ENCODE results near the gene RNF11.
"Not testable (repeated sequence)": the region's sequence is repeated elsewhere in the genome, so short reads cannot be mapped to it uniquely, and the experiment has no call there.

The RNF11 gene

GRCh38 chr1:51227231-51227960 is 8.7 kb upstream of the RNF11 start:
- not testable (repeated sequence) for DNase-seq (ENCODE audit: low read depth in 3 of 3)

GRCh38 chr1:51228471-51228870 is 7.6 kb upstream of the RNF11 start:
- DNase-seq (ENCODE audit: low read depth in 3 of 3), result not testable (repeated sequence)

GRCh38 chr1:51230501-51231078 is 5.5 kb upstream of the RNF11 start:
- DNase-seq (ENCODE audit: low read depth in 3 of 3), result no peak

DNA sequence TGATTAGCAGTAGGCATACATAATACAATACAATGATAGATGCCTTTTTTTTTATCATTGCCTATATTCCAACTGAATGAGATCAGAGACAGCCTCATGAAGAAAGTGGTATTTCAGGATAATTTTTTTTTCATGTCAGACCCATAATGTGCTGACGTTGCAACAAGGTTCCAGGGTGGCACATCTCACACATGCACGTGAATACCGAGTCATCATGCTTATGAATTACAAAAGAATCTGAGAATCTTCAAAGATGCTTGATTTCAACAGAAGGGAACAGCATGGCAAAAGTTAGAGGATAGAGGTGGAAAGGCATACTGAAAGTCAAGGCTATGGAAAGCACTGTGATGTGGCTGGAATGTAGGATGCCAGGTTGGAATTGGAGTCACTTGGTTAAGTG is 5.0 kb upstream of the RNF11 start:
- no peak for DNase-seq (ENCODE audit: low read depth in 3 of 3)

- DNase-seq (ENCODE audit: low read depth in 3 of 3), result no peak
These were observed 4.2 kb upstream of the RNF11 start for GRCh38 chr1:51231896-51232295.

DNA sequence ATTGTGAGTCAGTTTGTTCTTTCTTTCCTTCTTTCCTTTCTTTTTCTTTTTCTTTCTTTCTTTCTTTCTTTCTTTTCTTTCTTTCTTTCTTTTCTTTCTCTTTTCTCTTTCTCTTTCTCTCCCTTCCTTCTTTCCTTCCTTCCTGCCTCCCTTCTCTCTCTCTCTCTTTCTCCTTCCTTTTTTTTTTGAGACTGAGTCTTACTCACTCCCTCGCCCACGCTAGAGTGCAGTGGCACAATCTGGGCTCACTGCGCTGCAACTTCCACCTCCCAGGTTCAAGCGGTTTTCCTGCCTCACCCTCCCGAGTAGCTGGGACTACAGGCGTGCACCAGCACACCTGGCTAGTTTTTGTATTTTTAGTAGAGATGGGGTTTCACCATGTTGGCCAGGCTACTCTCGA is 1.8 kb upstream of the RNF11 start:
- not testable (repeated sequence) for DNase-seq (ENCODE audit: low read depth in 3 of 3)

DNA sequence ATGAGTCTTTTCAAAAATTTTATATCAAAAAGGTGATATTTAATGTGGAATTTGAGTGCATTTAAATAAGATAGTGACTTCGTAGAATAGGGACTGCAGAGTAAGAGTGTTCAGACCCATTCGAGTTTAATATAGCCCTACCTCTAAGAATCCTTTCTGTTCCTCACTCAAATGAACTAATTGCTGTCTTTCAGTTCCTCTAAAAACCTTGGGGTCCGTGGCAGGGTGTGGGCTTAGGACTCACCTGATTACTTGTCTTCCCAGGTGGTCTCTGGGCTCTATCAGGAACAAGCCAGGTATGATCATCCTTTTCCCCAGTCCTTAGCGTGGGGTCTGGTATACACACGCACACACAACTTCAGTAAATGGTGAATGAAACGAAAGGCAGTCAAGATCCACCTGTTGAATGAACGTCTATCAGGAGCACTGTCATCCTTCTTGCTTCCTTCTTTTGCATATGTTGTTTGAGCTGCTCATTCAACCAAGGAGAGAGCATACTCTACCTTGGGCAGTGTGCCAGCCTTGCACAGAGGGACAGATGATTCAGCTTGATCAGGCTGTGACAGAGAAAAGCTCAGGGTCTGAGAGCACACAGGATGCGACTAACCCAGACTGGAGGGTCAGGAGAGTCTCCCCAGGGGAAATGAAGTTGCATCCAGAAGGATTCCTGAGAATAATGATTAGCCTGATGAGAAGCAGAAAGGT is 1.2 kb upstream of the RNF11 start:
- peak; percentile 22 to 41 (median 23) for DNase-seq (ENCODE audit: low read depth in 3 of 3)

GRCh38 chr1:51236531-51237350 is 668 bp downstream of the RNF11 start:
- DNase-seq (ENCODE audit: low read depth in 3 of 3), result peak in 2 of 3 experiments; percentile 2 to 23

- no peak for DNase-seq (ENCODE audit: low read depth in 3 of 3)
These were observed 1.4 kb downstream of the RNF11 start for GRCh38 chr1:51237351-51238033.

DNA sequence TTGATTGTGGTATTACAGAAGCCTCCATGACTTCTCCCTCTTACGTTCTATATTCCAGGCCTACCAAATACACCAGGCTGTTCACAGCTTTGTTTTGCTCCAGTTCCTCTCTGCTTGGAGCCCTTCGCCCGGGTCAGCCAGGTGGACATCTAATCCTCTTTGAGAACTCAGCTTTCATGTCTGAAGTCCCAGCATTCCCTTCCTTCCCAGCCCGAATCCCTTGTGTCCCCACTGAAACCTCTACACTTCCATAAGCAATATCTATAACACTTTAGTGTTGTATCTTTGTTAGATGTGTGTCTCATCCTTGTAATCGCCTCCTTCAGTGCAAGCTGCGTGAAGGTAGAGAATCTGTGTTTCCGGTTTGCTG is 1.9 kb downstream of the RNF11 start:
- DNase-seq (ENCODE audit: low read depth in 3 of 3), result no peak

DNA sequence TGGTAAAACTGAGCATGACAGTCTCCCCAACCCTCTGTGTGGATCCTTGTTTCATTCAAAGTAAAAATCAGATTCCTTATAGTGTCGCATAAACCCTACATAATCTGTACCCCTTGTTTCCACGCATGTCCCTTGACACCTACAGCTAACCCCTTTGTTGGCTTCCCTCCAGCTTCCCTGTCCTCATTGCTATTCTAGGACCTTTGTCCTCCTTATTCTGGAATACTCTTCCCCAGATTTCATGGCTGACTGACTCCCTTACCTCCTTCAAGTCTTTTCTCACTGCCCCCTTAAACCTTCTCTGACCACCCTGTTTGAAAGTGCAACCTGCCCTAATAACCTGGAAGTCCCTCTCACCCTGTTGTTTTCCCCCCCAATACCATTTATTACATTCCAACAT is 4.0 kb downstream of the RNF11 start:
- DNase-seq (ENCODE audit: low read depth in 3 of 3), result no peak

DNA sequence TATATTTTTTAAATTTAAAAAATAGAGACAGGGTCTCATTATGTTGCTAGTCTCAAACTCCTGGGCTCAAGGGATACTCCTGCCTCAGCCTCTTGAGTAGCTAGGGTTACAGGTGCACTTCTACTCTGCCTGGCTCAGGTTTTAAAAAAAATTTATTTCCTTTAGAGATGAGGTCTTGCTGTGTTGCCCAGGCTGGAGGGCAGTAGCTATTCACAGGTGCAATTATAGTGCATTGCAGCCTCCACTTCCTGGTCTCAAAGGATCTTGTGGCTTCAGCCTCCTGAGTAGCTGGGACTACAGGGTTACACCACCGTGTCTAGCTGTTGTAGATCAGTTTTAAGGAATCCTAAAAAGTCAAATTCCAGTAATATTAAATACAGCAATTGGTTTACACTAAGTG is 5.0 kb downstream of the RNF11 start:
- no peak for DNase-seq (ENCODE audit: low read depth in 3 of 3)

DNA sequence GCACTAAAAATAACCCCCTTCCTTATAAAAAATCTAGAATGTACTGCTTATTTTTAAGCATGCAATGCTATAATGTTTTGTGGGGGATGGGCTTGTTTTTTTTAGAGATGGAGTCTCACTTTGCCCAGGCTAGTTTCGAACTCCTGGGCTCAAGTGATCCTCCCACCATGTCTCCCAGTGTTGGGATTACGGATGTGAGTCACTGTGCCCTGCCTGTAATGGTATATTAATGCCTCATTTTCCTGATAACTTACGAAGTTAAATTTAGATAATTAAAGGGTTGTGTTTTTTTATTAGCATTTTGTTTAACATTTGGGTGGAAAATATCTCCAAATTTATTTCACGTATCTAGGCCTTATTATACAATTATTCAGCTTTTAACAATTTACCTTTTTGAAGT is 6.5 kb downstream of the RNF11 start:
- no peak for DNase-seq (ENCODE audit: low read depth in 3 of 3)

DNA sequence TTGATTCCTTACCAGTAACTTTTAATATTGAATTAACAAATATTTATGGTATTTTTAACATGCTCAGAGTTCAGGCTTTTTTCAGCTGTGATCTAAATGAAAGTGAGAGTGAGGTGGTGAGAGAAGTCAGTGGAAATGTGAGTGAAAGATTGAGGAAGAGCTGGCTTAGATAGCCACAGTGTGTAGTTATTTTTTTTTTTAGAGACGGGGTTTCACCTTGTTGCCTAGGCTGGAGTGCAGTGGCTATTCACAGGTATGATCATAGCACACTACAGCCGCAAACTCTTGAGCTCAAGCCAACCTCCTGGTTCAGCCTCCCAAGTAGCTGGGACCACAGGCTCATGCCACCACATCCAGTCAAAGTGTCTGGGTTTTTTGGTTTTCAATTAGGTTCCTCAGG is 10.9 kb downstream of the RNF11 start:
- no peak for DNase-seq (ENCODE audit: low read depth in 3 of 3)

DNA sequence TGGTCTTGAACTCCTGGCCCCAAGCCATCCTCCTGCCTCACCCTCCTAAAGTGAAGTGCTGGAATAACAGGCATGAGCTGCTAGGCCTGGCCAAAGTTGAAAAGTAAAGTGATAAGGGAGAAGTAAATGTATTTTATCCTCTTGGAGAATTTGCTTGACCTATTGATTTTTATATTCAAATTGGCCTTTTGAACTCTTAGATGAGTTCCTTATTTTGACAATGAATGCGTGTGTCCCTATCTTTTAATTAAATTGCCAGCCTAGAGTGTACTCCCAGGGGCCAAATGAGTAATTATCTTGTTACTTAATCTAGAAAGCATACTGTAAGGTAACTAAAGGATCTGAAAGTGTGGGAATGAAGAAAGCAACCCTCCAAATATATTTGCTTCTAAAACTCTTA is 11.4 kb downstream of the RNF11 start:
- DNase-seq (ENCODE audit: low read depth in 3 of 3), result no peak

DNA sequence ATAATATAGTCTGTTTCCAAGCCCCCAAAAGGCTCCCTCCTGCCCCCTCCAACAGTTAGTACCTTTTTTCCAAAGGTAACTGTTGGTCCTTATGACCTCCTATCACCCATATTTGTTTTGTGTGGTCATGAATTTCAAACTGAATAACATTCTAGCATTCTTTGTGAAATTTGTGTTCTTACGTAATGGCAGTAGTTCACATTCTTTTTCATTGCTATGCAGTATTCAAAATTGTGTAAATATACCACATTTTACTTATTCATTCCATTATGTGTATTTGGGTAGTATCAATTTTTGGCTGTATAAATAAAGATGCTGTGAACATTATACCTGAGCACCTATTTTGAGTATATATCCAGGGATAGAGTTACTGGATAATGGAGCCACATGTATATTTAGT is 13.4 kb downstream of the RNF11 start:
- no peak for DNase-seq (ENCODE audit: low read depth in 3 of 3)

DNA sequence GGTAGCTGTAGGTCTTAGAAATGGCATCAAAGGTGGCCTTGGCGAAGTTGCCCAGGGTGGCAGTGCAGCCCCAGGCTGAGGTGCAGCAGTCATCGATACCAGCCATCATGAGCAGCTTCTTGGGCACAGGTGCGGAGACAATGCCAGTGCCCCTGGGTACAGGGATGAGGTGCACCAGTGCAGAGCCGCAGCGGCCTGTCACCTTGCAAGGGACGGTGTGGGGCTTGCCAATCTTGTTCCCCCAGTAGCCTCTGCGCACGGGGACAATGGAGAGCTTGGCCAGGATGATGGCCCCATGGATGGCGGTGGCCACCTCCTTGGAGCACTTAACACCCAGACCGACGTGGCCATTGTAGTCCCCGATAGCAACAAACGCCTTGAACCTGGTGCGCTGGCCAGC is 14.7 kb downstream of the RNF11 start:
- DNase-seq (ENCODE audit: low read depth in 3 of 3), result not testable (repeated sequence)

- not testable (repeated sequence) for DNase-seq (ENCODE audit: low read depth in 3 of 3)
These were observed 15.1 kb downstream of the RNF11 start for GRCh38 chr1:51251165-51251564.

- no peak for DNase-seq (ENCODE audit: low read depth in 3 of 3)
These were observed 16.3 kb downstream of the RNF11 start for GRCh38 chr1:51252366-51252765.

- DNase-seq (ENCODE audit: low read depth in 3 of 3), result no peak
These were observed 17.6 kb downstream of the RNF11 start for GRCh38 chr1:51253691-51254090.

DNA sequence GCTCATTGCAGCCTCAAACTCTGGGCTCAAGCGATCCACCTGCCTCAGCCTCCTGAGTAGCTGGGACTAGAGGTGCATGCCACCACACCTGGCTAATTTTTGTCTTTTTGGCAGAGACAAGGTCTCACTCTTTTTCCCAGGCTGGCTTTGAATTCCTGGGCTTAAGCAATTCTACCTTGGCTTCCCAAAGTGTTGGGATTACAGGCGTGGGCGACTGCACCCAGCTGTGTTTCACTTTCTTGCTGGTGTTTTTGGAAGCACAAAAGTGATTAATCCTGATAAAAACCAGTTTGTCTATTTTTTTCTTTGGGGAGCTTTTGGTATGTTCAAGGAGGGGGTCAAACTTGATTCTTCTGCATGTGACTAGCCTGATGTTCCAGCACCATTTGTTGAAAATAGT is 19.3 kb downstream of the RNF11 start:
- DNase-seq (ENCODE audit: low read depth in 3 of 3), result no peak

All from stimulated activated CD4-positive, alpha-beta T cell treated with anti-CD3 and anti-CD28 coated beads, TNF-alpha, amount 100 ng/mL, for 24 hours (primary cell).